OCI-LY1 (cell line): ENCODE results near the gene KRT4.

Experiments used
- CTCF ChIP-seq: fragments of 200-600 bp; sonication (generic), shearing (Covaris generic); IDR thresholded peaks from 2 replicates; pipeline ENCODE4 v1.5.1; 2017; ENCODE audit warnings: mild to moderate bottlenecking, antibody characterized with exemption, low read length, moderate library complexity, mixed read lengths
- EZH2 ChIP-seq: fragments of 200-600 bp; sonication (generic), shearing (Covaris generic); IDR thresholded peaks from 2 replicates; pipeline ENCODE4 v1.8.0; 2017; ENCODE audit warnings: borderline replicate concordance, mixed run types, mild to moderate bottlenecking, antibody characterized with exemption, low read length, moderate library complexity, mixed read lengths

GRCh38 chr12:52790427-52791270 is 23.3 kb downstream of the KRT4 start:
- TF ChIP-seq CTCF (no peak), EZH2 (no peak)
